K562 (cell line): ENCODE results near the gene USP26. TPM values are rescaled to one million over a fixed set of nuclear protein-coding genes. Genes with fewer than 3 reads are reported as not detected.

ENCODE experiments used
- ATAC-seq: fragments of 200-7000 bp; cut with Tn5 transposase; 3 replicates; pipeline ENCODE4 v1.9.1; 2020; ENCODE audit warnings: moderate library complexity
- BruUV-seq: library from RNA; stranded (reverse); fragments of 400-500 nt; replicated peaks from 2 replicates; lab custom pipeline; 2021; lab: Mats Ljungman, UMichigan
- CTCF ChIA-PET: fragments of 300-600 bp; formaldehyde crosslinking; extraction: SDS; loops from one replicate; lab custom pipeline; 2021; ENCODE audit warnings: low intra/inter-chr PET ratio; lab: Yijun Ruan, JAX
- POLR2A ChIA-PET: fragments of 300-600, 350-650 bp; sonication (Branson Sonifier 250); formaldehyde crosslinking; extraction: SDS; loops from one replicate; lab custom pipeline; 2021; ENCODE audit warnings: antibody characterized with exemption, inconsistent platforms; lab: Yijun Ruan, JAX
- DNase-seq, 4 experiments: peaks; one replicate each; pipeline versions ENCODE4 v3.0.0 to v3.0.0-alpha.2; 2011 to 2018; ENCODE audit warnings: low spot score in 3 of 4, mixed read lengths in 3 of 4; ENCODE audit errors: extremely low read depth in 1 of 4
- FAIRE-seq: peaks from 2 replicates; lab custom pipeline; 2011; peaks lifted over from hg19 to GRCh38; lab: Jason Lieb, UNC
- H2AFZ ChIP-seq: 2 replicates; pipeline ENCODE4 v1.6.0; 2011; ENCODE audit warnings: low read depth, low read length, control low read depth, inconsistent platforms
- H3K27ac ChIP-seq: fragments of 200-600 bp; 3 replicates; pipeline ENCODE4 v1.8.0; 2011; ENCODE audit warnings: low read depth, mild to moderate bottlenecking, control low read depth, inconsistent platforms, low read length, moderate library complexity, mixed read lengths; ENCODE audit errors: extremely low read depth
- H3K27me3 ChIP-seq, 2 experiments: fragments of 300-600 bp in 1 of 2; 2 replicates in 1 of 2; 3 replicates in 1 of 2; pipeline versions ENCODE4 v1.6.0 to v1.8.0; 2011; ENCODE audit warnings: inconsistent platforms in 2 of 2, low read length in 2 of 2, mild to moderate bottlenecking in 1 of 2, mixed read lengths in 1 of 2, moderate library complexity in 1 of 2; ENCODE audit not compliant: control insufficient read depth in 2 of 2, insufficient read depth in 2 of 2
- H3K36me3 ChIP-seq: fragments of 300-600 bp; 3 replicates; pipeline ENCODE4 v1.8.0; 2011; ENCODE audit warnings: mild to moderate bottlenecking, low read length, inconsistent platforms; ENCODE audit not compliant: control insufficient read depth, insufficient read depth
- H3K4me1 ChIP-seq, 2 experiments: fragments of 200-600 bp in 1 of 2; replicated peaks in 1 of 2; 2 replicates in 1 of 2; 3 replicates in 1 of 2; pipeline versions ENCODE4 v1.5.1 to v1.8.0; 2011; ENCODE audit warnings: inconsistent platforms in 2 of 2, low read length in 2 of 2, mild to moderate bottlenecking in 1 of 2, mixed read lengths in 1 of 2, moderate library complexity in 1 of 2; ENCODE audit not compliant: control insufficient read depth in 2 of 2, insufficient read depth in 2 of 2
- H3K4me2 ChIP-seq: 2 replicates; pipeline ENCODE4 v1.6.1; 2011; ENCODE audit warnings: low read length, control low read depth, inconsistent platforms, mixed read lengths; ENCODE audit not compliant: insufficient read depth
- H3K4me3 ChIP-seq: fragments of 200-600 bp; sonication (generic), shearing (Covaris generic); 2 replicates; pipeline ENCODE4 v1.5.1; 2016; ENCODE audit warnings: control low read depth, inconsistent platforms
- H3K79me2 ChIP-seq: fragments of 200-600 bp; 3 replicates; pipeline ENCODE4 v1.8.0; 2011; ENCODE audit warnings: low read length, inconsistent platforms; ENCODE audit not compliant: control insufficient read depth, insufficient read depth
- H3K9ac ChIP-seq, 2 experiments: 2 replicates each; pipeline versions ENCODE4 v1.6.0 to v1.6.1; 2011; ENCODE audit warnings: low read depth in 2 of 2, low read length in 2 of 2, control low read depth in 1 of 2, inconsistent platforms in 1 of 2, mild to moderate bottlenecking in 1 of 2, mixed read lengths in 1 of 2; ENCODE audit not compliant: insufficient read depth in 1 of 2
- H3K9me1 ChIP-seq: one replicate; pipeline ENCODE4 v1.6.0; 2011; ENCODE audit warnings: inconsistent platforms, mild to moderate bottlenecking, low read length, moderate library complexity; ENCODE audit not compliant: control insufficient read depth, insufficient read depth
- H3K9me3 ChIP-seq: replicated peaks from 2 replicates; pipeline ENCODE4 v1.5.1; 2011; ENCODE audit warnings: low read depth, low read length, inconsistent platforms; ENCODE audit not compliant: control insufficient read depth, insufficient read depth
- H4K20me1 ChIP-seq: replicated peaks from 2 replicates; pipeline ENCODE4 v1.6.1; 2011; ENCODE audit warnings: low read length, inconsistent platforms, mixed read lengths; ENCODE audit not compliant: control insufficient read depth, insufficient read depth
- BHLHE40 ChIP-seq: IDR thresholded peaks from 2 replicates; pipeline ENCODE4 v1.6.1; 2011; ENCODE audit warnings: low read length, improper control_type of control experiment
- EGR1 ChIP-seq: fragments of 450-650 bp; conservative IDR thresholded peaks from 2 replicates; pipeline ENCODE4 v1.6.1; 2017; ENCODE audit warnings: mild to moderate bottlenecking
- HMBOX1 ChIP-seq: sonication (generic); IDR thresholded peaks from 2 replicates; pipeline ENCODE4 v1.6.1; 2016
- MBD1 ChIP-seq: fragments of 250-450 bp; sonication (Bioruptor Pico); IDR thresholded peaks from 2 replicates; pipeline ENCODE4 v1.8.0; 2022; ENCODE audit warnings: inconsistent platforms
- MTF1 ChIP-seq: fragments of 250-450 bp; sonication (Bioruptor Pico); IDR thresholded peaks from 2 replicates; pipeline ENCODE4 v1.9.0; 2021; ENCODE audit warnings: moderate library complexity, mild to moderate bottlenecking, inconsistent platforms, borderline replicate concordance
- PHB2 ChIP-seq: fragments of 450-650 bp; IDR thresholded peaks from 2 replicates; pipeline ENCODE4 v1.6.1; 2017; ENCODE audit warnings: low read depth
- PRMT5 ChIP-seq: sonication (generic); formaldehyde crosslinking; IDR thresholded peaks from 2 replicates; pipeline ENCODE4 v1.5.0; 2020; ENCODE audit warnings: missing genetic modification reagents
- RHOXF2B ChIP-seq: fragments of 250-450 bp; sonication (Bioruptor Pico); conservative IDR thresholded peaks from 2 replicates; pipeline ENCODE4 v1.5.1; 2021
- SMAD2 ChIP-seq: fragments of 150-350 bp; IDR thresholded peaks from 2 replicates; pipeline ENCODE4 v1.6.1; 2014; ENCODE audit warnings: low read depth, mild to moderate bottlenecking, low read length
- SMC3 ChIP-seq: conservative IDR thresholded peaks from 2 replicates; pipeline ENCODE4 v1.6.1; 2011; ENCODE audit warnings: low read depth, low read length, improper control_type of control experiment; ENCODE audit not compliant: insufficient read depth
- TCF7 ChIP-seq: sonication (generic); IDR thresholded peaks from 2 replicates; pipeline ENCODE4 v1.6.1; 2016; ENCODE audit warnings: antibody characterized with exemption, borderline replicate concordance
- ZNF133 ChIP-seq: fragments of 250-450 bp; sonication (Bioruptor Pico); IDR thresholded peaks from 2 replicates; pipeline ENCODE4 v1.4.0; 2020; ENCODE audit warnings: mild to moderate bottlenecking
- ZNF766 ChIP-seq: fragments of 200-800 bp; sonication (Bioruptor generic); conservative IDR thresholded peaks from 2 replicates; pipeline ENCODE4 v1.6.1; 2016; ENCODE audit warnings: missing genetic modification characterization, missing compliant biosample characterization
- WGBS: fragments of 100-300 bp; shearing (Covaris generic); methylation state at CpG from one replicate; pipeline ENCODE4 v1.1.6; 2016; ENCODE audit warnings: low coverage, mixed read lengths; ENCODE audit not compliant: insufficient coverage; ENCODE audit errors: missing lambda C conversion rate; 5-methylcytosine and 5-hydroxymethylcytosine counted together
- in situ Hi-C: fragments of 300-500 bp; cut with MboI; formaldehyde crosslinking; loops from 4 replicates; pipeline ENCODE4 v1.15.0; 2018; ENCODE audit warnings: inconsistent platforms, mixed read lengths
- intact Hi-C: fragments of 100-400 bp; cut with micrococcal nuclease; formaldehyde crosslinking; loops from 2 replicates; pipeline ENCODE4 v1.14.2; 2022
- polyA plus RNA-seq, 8 experiments: library from polyadenylated mRNA; depleted of rRNA in 4 of 8; stranded (reverse) in 5 of 8; unstranded in 3 of 8; fragments of >200 nt; fragmentation: Nextera tagmentation in 2 of 8; fragmentation: Illumina TruSeq in 1 of 8; extraction: Ambion mirVana in 2 of 8; extraction: Trizol in 1 of 8; gene quantifications; 2 replicates each; pipeline versions ENCODE4 v1.2.1 to v1.2.3, GENCODE V29; 2011 to 2014; ENCODE audit warnings: inconsistent platforms in 1 of 8, missing spikeins in 1 of 8
- total RNA-seq, 7 experiments: library from RNA; depleted of rRNA in 6 of 7; stranded (reverse); fragments of >200 nt in 6 of 7; fragmentation: Illumina TruSeq in 2 of 7; extraction: Trizol in 2 of 7; gene quantifications; 2 replicates each; pipeline versions ENCODE4 v1.2.1 to v1.2.3, GENCODE V29; 2011 to 2021; ENCODE audit warnings: low replicate concordance in 1 of 7
- TF ChIP-seq, protein P1 (sequence below), 2 experiments: fragments of 450-650 bp in 1 of 2; IDR thresholded peaks; 2 replicates each; pipeline ENCODE4 v1.6.1; 2011 to 2017; ENCODE audit warnings: low read depth in 2 of 2, antibody characterized with exemption in 1 of 2, borderline replicate concordance in 1 of 2, low read length in 1 of 2, mild to moderate bottlenecking in 1 of 2, mixed read lengths in 1 of 2; ENCODE audit not compliant: control insufficient read depth in 1 of 2
- TF ChIP-seq, protein P2 (sequence below), 2 experiments: fragments of 150-350 bp in 1 of 2; IDR thresholded peaks; 2 replicates each; pipeline ENCODE4 v1.6.1; 2012 to 2016; ENCODE audit warnings: low read depth in 2 of 2, low read length in 2 of 2, mild to moderate bottlenecking in 1 of 2, moderate library complexity in 1 of 2

The USP26 gene
- total and polyA plus RNA-seq, 9 of the 15 experiments (the other 6 are each of a cell fraction or from before 2014, with no cell fraction given): 0.06 to 0.84 (median 0.20) TPM; not detected in 2

DNA sequence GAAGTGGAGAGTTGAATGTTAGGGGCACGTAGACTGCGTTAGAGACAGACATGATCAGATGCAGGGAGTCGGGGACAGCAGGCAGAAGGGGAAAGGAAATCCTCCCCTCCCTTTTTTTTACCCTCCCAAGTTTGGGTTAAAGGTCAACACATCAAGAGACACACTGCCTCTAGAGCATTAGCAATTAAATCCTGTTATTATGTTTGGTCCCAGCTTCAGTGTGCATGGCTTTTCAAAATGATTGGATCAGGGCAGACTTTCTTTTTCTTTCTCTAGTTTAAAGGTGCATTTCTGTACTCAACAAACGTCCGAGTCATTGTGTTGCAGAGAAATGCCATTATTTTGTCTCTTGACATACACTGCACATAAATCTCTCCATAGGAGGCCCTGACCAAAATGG lies 63.9 kb downstream of the USP26 start:
- H3K4me2 ChIP-seq: no peak overlapping the region
- 0% methylated on average over 4 of the region's 5 CpGs for WGBS
- no peaks in the 10 kb centered on the region for H3K79me2 ChIP-seq
- no TSS peak for BruUV-seq
- H3K36me3 ChIP-seq: no peaks in the 10 kb centered on the region
- H3K9ac ChIP-seq: no peak overlapping the region
- H3K4me1 ChIP-seq: no peaks in the 10 kb centered on the region
- DNase-seq (no peak), FAIRE-seq (no peak), ATAC-seq (no peak)
- H4K20me1 ChIP-seq: no peaks in the 10 kb centered on the region
- no peaks in the 10 kb centered on the region for H3K9me3 ChIP-seq
- ChIA-PET POLR2A (no interaction called here), CTCF (no interaction called here)
- H3K27me3 ChIP-seq: no peaks in the 10 kb centered on the region
- in situ Hi-C loops (no loop called here), intact Hi-C loops (no loop called here)
- H2AFZ ChIP-seq: no peak overlapping the region
- no peak overlapping the region for H3K27ac ChIP-seq
- no peak overlapping the region for H3K4me3 ChIP-seq
- H3K9me1 ChIP-seq: no peaks in the 10 kb centered on the region
- no peak for TF ChIP-seq EGR1
- no peak for TF ChIP-seq TCF7
- no peak for TF ChIP-seq PHB2
- no peak for TF ChIP-seq HMBOX1
- no peak for TF ChIP-seq ZNF766 (CRISPR knock-in tag)
- no peak for TF ChIP-seq MTF1 (CRISPR knock-in tag)
- TF ChIP-seq, protein P1, sequence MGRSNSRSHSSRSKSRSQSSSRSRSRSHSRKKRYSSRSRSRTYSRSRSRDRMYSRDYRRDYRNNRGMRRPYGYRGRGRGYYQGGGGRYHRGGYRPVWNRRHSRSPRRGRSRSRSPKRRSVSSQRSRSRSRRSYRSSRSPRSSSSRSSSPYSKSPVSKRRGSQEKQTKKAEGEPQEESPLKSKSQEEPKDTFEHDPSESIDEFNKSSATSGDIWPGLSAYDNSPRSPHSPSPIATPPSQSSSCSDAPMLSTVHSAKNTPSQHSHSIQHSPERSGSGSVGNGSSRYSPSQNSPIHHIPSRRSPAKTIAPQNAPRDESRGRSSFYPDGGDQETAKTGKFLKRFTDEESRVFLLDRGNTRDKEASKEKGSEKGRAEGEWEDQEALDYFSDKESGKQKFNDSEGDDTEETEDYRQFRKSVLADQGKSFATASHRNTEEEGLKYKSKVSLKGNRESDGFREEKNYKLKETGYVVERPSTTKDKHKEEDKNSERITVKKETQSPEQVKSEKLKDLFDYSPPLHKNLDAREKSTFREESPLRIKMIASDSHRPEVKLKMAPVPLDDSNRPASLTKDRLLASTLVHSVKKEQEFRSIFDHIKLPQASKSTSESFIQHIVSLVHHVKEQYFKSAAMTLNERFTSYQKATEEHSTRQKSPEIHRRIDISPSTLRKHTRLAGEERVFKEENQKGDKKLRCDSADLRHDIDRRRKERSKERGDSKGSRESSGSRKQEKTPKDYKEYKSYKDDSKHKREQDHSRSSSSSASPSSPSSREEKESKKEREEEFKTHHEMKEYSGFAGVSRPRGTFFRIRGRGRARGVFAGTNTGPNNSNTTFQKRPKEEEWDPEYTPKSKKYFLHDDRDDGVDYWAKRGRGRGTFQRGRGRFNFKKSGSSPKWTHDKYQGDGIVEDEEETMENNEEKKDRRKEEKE (IDR thresholded peaks at IDR 0.05; ENCODE audit: borderline replicate concordance in 1 of 2, control insufficient read depth in 1 of 2, low read depth in 2 of 2, low read length in 1 of 2): no peak
- no peak for TF ChIP-seq PRMT5 (CRISPR knock-in tag)
- no peak for TF ChIP-seq ZNF133 (CRISPR knock-in tag)
- no peak for TF ChIP-seq SMC3
- TF ChIP-seq RHOXF2B (CRISPR knock-in tag): no peak
- TF ChIP-seq, protein P2, sequence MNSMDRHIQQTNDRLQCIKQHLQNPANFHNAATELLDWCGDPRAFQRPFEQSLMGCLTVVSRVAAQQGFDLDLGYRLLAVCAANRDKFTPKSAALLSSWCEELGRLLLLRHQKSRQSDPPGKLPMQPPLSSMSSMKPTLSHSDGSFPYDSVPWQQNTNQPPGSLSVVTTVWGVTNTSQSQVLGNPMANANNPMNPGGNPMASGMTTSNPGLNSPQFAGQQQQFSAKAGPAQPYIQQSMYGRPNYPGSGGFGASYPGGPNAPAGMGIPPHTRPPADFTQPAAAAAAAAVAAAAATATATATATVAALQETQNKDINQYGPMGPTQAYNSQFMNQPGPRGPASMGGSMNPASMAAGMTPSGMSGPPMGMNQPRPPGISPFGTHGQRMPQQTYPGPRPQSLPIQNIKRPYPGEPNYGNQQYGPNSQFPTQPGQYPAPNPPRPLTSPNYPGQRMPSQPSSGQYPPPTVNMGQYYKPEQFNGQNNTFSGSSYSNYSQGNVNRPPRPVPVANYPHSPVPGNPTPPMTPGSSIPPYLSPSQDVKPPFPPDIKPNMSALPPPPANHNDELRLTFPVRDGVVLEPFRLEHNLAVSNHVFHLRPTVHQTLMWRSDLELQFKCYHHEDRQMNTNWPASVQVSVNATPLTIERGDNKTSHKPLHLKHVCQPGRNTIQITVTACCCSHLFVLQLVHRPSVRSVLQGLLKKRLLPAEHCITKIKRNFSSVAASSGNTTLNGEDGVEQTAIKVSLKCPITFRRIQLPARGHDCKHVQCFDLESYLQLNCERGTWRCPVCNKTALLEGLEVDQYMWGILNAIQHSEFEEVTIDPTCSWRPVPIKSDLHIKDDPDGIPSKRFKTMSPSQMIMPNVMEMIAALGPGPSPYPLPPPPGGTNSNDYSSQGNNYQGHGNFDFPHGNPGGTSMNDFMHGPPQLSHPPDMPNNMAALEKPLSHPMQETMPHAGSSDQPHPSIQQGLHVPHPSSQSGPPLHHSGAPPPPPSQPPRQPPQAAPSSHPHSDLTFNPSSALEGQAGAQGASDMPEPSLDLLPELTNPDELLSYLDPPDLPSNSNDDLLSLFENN (IDR thresholded peaks at IDR 0.05; ENCODE audit: low read depth in 2 of 2, low read length in 2 of 2): no peak
- TF ChIP-seq MBD1 (CRISPR knock-in tag): no peak
- no peak for TF ChIP-seq BHLHE40
- TF ChIP-seq SMAD2: no peak
